ENCODE data around the gene AKAP9. TPM values are rescaled to one million over a fixed set of nuclear protein-coding genes. Genes with fewer than 3 reads are reported as not detected.
"Not testable (repeated sequence)": the region's sequence is repeated elsewhere in the genome, so short reads cannot be mapped to it uniquely, and the experiment has no call there.

AKAP9 gene
- total RNA-seq, 4 donors from 2014 or later: 188 to 236 (median 192) TPM

- no peaks in the 10 kb centered on the region for H3K27me3 ChIP-seq
- TF ChIP-seq POLR2A (IDR thresholded peaks at IDR 0.05): no peak
- TF ChIP-seq CTCF (IDR thresholded peaks at IDR 0.05): no peak
- H3K27ac ChIP-seq: no peak overlapping the region
- no peak overlapping the region for H3K4me3 ChIP-seq
- no peak for DNase-seq
- no peaks in the 10 kb centered on the region for H3K4me1 ChIP-seq
- H3K36me3 ChIP-seq: peaks cover 0 to 20% (median 0%) of the 10 kb centered on the region in 3 donors
- H3K9me3 ChIP-seq: no peaks in the 10 kb centered on the region
Measured at GRCh38 chr7:91974066-91974465, 33.4 kb downstream of the AKAP9 start.

- DNase-seq: no peak
- no peak for TF ChIP-seq CTCF (IDR thresholded peaks at IDR 0.05)
- no peak for TF ChIP-seq POLR2A (IDR thresholded peaks at IDR 0.05)
- H3K4me1 ChIP-seq: no peaks in the 10 kb centered on the region
- H3K27ac ChIP-seq: no peak overlapping the region
- peaks cover 0 to 28% (median 0%) of the 10 kb centered on the region in 3 donors for H3K36me3 ChIP-seq
- no peaks in the 10 kb centered on the region for H3K9me3 ChIP-seq
- H3K4me3 ChIP-seq: no peak overlapping the region
- H3K27me3 ChIP-seq: no peaks in the 10 kb centered on the region
Measured at GRCh38 chr7:91976743-91977142, 36.1 kb downstream of the AKAP9 start.

- TF ChIP-seq CTCF (IDR thresholded peaks at IDR 0.05) (no peak), POLR2A (IDR thresholded peaks at IDR 0.05) (no peak)
- H3K4me1 ChIP-seq: no peaks in the 10 kb centered on the region
- no peaks in the 10 kb centered on the region for H3K9me3 ChIP-seq
- H3K27ac ChIP-seq: no peak overlapping the region
- H3K4me3 ChIP-seq: no peak overlapping the region
- H3K27me3 ChIP-seq: no peaks in the 10 kb centered on the region
- peaks cover 0 to 28% (median 0%) of the 10 kb centered on the region in 3 donors for H3K36me3 ChIP-seq
- DNase-seq: no peak
Measured at GRCh38 chr7:91979590-91979989, 38.9 kb downstream of the AKAP9 start.

GRCh38 chr7:91982352-91982751 is 41.7 kb downstream of the AKAP9 start:
- H3K4me3 ChIP-seq, H3K27me3 ChIP-seq, H3K27ac ChIP-seq, H3K9me3 ChIP-seq, H3K4me1 ChIP-seq, DNase-seq: not testable (repeated sequence)
- H3K36me3 ChIP-seq: peaks cover 0 to 17% (median 0%) of the 10 kb centered on the region in 3 donors

- no peaks in the 10 kb centered on the region for H3K9me3 ChIP-seq
Measured at GRCh38 chr7:91988213-91988612, 47.6 kb downstream of the AKAP9 start.

GRCh38 chr7:91993976-91994375 is 53.3 kb downstream of the AKAP9 start:
- Histone ChIP-seq H3K27me3 (no peaks in the 10 kb centered on the region), H3K4me3 (no peak overlapping the region), H3K4me1 (no peaks in the 10 kb centered on the region), H3K9me3 (no peaks in the 10 kb centered on the region), H3K36me3 (peaks cover 0 to 56% (median 0%) of the 10 kb centered on the region in 3 donors), H3K27ac (no peak overlapping the region)
- no peak for TF ChIP-seq CTCF (IDR thresholded peaks at IDR 0.05)
- no peak for TF ChIP-seq POLR2A (IDR thresholded peaks at IDR 0.05)
- no peak for DNase-seq

More at GRCh38 chr7:91988213-91988612, 47.6 kb downstream of the AKAP9 start:
- H3K4me1 ChIP-seq: no peaks in the 10 kb centered on the region
- no peaks in the 10 kb centered on the region for H3K27me3 ChIP-seq
- no peak overlapping the region for H3K4me3 ChIP-seq
- H3K27ac ChIP-seq: no peak overlapping the region
- H3K36me3 ChIP-seq: peaks cover 0 to 6% (median 0%) of the 10 kb centered on the region in 3 donors
- DNase-seq: no peak
- TF ChIP-seq POLR2A (IDR thresholded peaks at IDR 0.05) (no peak), CTCF (IDR thresholded peaks at IDR 0.05) (no peak)

Data from Peyer's patch (tissue), 4 donors.